Measurements from ENCODE around the gene ZNF160. TPM values are rescaled to one million over a fixed set of nuclear protein-coding genes. Genes with fewer than 3 reads are reported as not detected.
"Not testable (repeated sequence)": the region's sequence is repeated elsewhere in the genome, so short reads cannot be mapped to it uniquely, and the experiment has no call there.

Gene ZNF160
- total RNA-seq, 1 donor from 2014 or later: 32.9 TPM

GRCh38 chr19:53101518-53101917 lies 1.7 kb downstream of the ZNF160 start:
- peak; percentile 30 for DNase-seq (ENCODE audit: extremely low spot score, unreplicated experiment)
- H3K4me1 Mint-ChIP-seq (ENCODE audit: unreplicated experiment): peaks cover 25% of the 10 kb centered on the region
- peak overlapping the region; percentile 96 for H3K4me3 Mint-ChIP-seq (ENCODE audit: unreplicated experiment)
- no peak overlapping the region for H3K27ac Mint-ChIP-seq (ENCODE audit: unreplicated experiment)
- TF ChIP-seq CTCF (IDR thresholded peaks at IDR 0.05): no peak
- H3K36me3 Mint-ChIP-seq (ENCODE audit: unreplicated experiment): peaks cover 28% of the 10 kb centered on the region
- no peaks in the 10 kb centered on the region for H3K27me3 Mint-ChIP-seq (ENCODE audit: unreplicated experiment)
- H3K9me3 Mint-ChIP-seq (ENCODE audit: unreplicated experiment): no peaks in the 10 kb centered on the region

GRCh38 chr19:53098570-53098969 lies 4.7 kb downstream of the ZNF160 start:
- not testable (repeated sequence) for H3K9me3 Mint-ChIP-seq (ENCODE audit: unreplicated experiment); DNase-seq (ENCODE audit: extremely low spot score, unreplicated experiment); H3K4me3 Mint-ChIP-seq (ENCODE audit: unreplicated experiment); H3K27me3 Mint-ChIP-seq (ENCODE audit: unreplicated experiment); H3K27ac Mint-ChIP-seq (ENCODE audit: unreplicated experiment)
- H3K4me1 Mint-ChIP-seq (ENCODE audit: unreplicated experiment): peaks cover 19% of the 10 kb centered on the region
- H3K36me3 Mint-ChIP-seq (ENCODE audit: unreplicated experiment): peaks cover 40% of the 10 kb centered on the region

- H3K27me3 Mint-ChIP-seq (ENCODE audit: unreplicated experiment); H3K9me3 Mint-ChIP-seq (ENCODE audit: unreplicated experiment); DNase-seq (ENCODE audit: extremely low spot score, unreplicated experiment); H3K27ac Mint-ChIP-seq (ENCODE audit: unreplicated experiment); H3K4me3 Mint-ChIP-seq (ENCODE audit: unreplicated experiment): not testable (repeated sequence)
- H3K4me1 Mint-ChIP-seq (ENCODE audit: unreplicated experiment): peaks cover 12% of the 10 kb centered on the region
- H3K36me3 Mint-ChIP-seq (ENCODE audit: unreplicated experiment): peaks cover 47% of the 10 kb centered on the region
These were observed 6.1 kb downstream of the ZNF160 start for GRCh38 chr19:53096982-53097690.

- H3K36me3 Mint-ChIP-seq (ENCODE audit: unreplicated experiment): peaks cover 50% of the 10 kb centered on the region
- DNase-seq (ENCODE audit: extremely low spot score, unreplicated experiment); H3K27me3 Mint-ChIP-seq (ENCODE audit: unreplicated experiment); H3K9me3 Mint-ChIP-seq (ENCODE audit: unreplicated experiment); H3K4me3 Mint-ChIP-seq (ENCODE audit: unreplicated experiment); H3K4me1 Mint-ChIP-seq (ENCODE audit: unreplicated experiment); H3K27ac Mint-ChIP-seq (ENCODE audit: unreplicated experiment): not testable (repeated sequence)
These were observed 6.6 kb downstream of the ZNF160 start for GRCh38 chr19:53096579-53096978.

- peaks cover 61% of the 10 kb centered on the region for H3K36me3 Mint-ChIP-seq (ENCODE audit: unreplicated experiment)
- no peak for TF ChIP-seq CTCF (IDR thresholded peaks at IDR 0.05)
- no peak overlapping the region for H3K27ac Mint-ChIP-seq (ENCODE audit: unreplicated experiment)
- peaks cover 3% of the 10 kb centered on the region for H3K4me1 Mint-ChIP-seq (ENCODE audit: unreplicated experiment)
- DNase-seq (ENCODE audit: extremely low spot score, unreplicated experiment): no peak
- no peak overlapping the region for H3K4me3 Mint-ChIP-seq (ENCODE audit: unreplicated experiment)
- H3K27me3 Mint-ChIP-seq (ENCODE audit: unreplicated experiment): no peaks in the 10 kb centered on the region
- H3K9me3 Mint-ChIP-seq (ENCODE audit: unreplicated experiment): no peaks in the 10 kb centered on the region
These were observed 8.3 kb downstream of the ZNF160 start for GRCh38 chr19:53094754-53095575.

GRCh38 chr19:53092723-53093122 lies 10.5 kb downstream of the ZNF160 start:
- Mint-ChIP-seq H3K27ac (ENCODE audit: unreplicated experiment) (no peak overlapping the region), H3K27me3 (ENCODE audit: unreplicated experiment) (no peaks in the 10 kb centered on the region), H3K9me3 (ENCODE audit: unreplicated experiment) (no peaks in the 10 kb centered on the region), H3K36me3 (ENCODE audit: unreplicated experiment) (peaks cover 52% of the 10 kb centered on the region), H3K4me3 (ENCODE audit: unreplicated experiment) (no peak overlapping the region), H3K4me1 (ENCODE audit: unreplicated experiment) (peaks cover 2% of the 10 kb centered on the region)
- TF ChIP-seq CTCF (IDR thresholded peaks at IDR 0.05): no peak
- no peak for DNase-seq (ENCODE audit: extremely low spot score, unreplicated experiment)
